ENCODE data around the gene GINS1. TPM values are rescaled to one million over a fixed set of nuclear protein-coding genes. Genes with fewer than 3 reads are reported as not detected.
"Not testable (repeated sequence)": the region's sequence is repeated elsewhere in the genome, so short reads cannot be mapped to it uniquely, and the experiment has no call there.

The GINS1 gene
- total and polyA plus RNA-seq, 2 of the 8 experiments (the other 6 are each of a cell fraction or from before 2014, with no cell fraction given), result 44.7 to 68.4 TPM

DNA sequence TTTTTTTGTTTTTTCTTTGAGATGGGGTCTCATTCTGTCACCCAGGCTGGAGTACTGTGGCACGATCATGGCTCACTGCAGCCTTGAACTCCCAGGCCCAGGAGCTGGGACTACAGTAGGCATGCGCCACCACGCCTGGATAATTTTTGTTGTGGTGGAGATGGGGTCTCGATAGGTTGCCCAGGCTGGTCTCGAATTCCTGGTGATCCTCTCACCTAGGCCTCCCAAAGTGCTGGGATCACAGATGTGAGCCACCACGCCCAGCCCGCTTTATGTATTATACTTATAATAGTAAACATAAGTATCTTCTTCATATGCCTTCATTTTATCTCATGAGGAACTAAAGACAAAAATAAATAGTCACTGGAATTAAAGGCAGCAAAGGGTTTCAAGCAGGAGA is 63.5 kb downstream of the GINS1 start (continued):
- TF ChIP-seq CHD2 (IDR thresholded peaks at IDR 0.05; ENCODE audit: low read length), result no peak

DNA sequence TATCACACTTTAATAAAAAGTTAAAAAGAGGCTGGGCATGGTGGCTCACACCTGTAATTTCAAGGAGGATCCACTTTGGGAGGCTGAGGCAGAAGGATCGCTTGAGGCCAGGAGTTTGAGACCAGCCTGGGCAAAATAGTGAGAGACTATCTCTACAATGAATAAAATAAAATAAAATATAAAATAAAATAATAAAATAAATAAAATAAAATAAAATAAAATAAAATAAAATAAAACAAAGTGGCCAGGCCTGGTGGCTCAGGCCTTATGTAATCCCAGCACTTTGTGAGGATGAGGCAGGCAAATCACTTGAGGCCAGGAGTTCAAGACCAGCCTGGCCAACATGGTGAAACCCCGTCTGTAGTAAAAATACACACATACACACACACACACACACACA is 65.8 kb downstream of the GINS1 start:
- H3K27ac ChIP-seq (ENCODE audit: low read depth, low read length); H2BK20ac ChIP-seq (ENCODE audit: low read length); FAIRE-seq; H3K4me1 ChIP-seq (replicated peaks in 1 of 4; ENCODE audit: control insufficient read depth in 3 of 4, insufficient read depth in 4 of 4, low read length in 3 of 4); H4K20me1 ChIP-seq (replicated peaks in 1 of 2; ENCODE audit: control insufficient read depth in 1 of 2, insufficient read depth in 2 of 2, low read length in 2 of 2); H4K8ac ChIP-seq (ENCODE audit: extremely low read depth, insufficient read depth, low read length); H3K9me3 ChIP-seq (ENCODE audit: insufficient read depth in 2 of 2, low read depth in 1 of 2, low read length in 1 of 2); CTCF ChIA-PET (ENCODE audit: partially characterized antibody); DNase-seq (ENCODE audit: low read depth in 1 of 2, low spot score in 2 of 2); H4K5ac ChIP-seq (ENCODE audit: insufficient read length, low read depth, low read length); H3K23me2 ChIP-seq (ENCODE audit: low read depth, low read length); H2BK5ac ChIP-seq (ENCODE audit: low read depth, low read length); H4K91ac ChIP-seq (replicated peaks; ENCODE audit: insufficient read length, low read length); H2BK120ac ChIP-seq (replicated peaks; ENCODE audit: low read depth, low read length); H2BK15ac ChIP-seq (ENCODE audit: low read length); H3K4me3 ChIP-seq (ENCODE audit: extremely low read depth in 1 of 4, insufficient read depth in 2 of 4, low read depth in 3 of 4, low read length in 4 of 4); H3K4ac ChIP-seq (replicated peaks; ENCODE audit: insufficient read length, low read depth, low read length); H2AK5ac ChIP-seq (ENCODE audit: low read depth, low read length); H3K4me2 ChIP-seq (ENCODE audit: insufficient read depth in 1 of 2, low read depth in 2 of 2, low read length in 2 of 2); H3K18ac ChIP-seq (ENCODE audit: extremely low read depth, low read length); H3K14ac ChIP-seq (ENCODE audit: insufficient read length); H3K79me2 ChIP-seq (ENCODE audit: control insufficient read depth in 1 of 2, insufficient read depth in 2 of 2, low read length in 2 of 2); H3K9ac ChIP-seq (replicated peaks in 1 of 4; ENCODE audit: extremely low read depth in 1 of 4, low read depth in 3 of 4, low read length in 3 of 4); H3K79me1 ChIP-seq (ENCODE audit: low read depth, low read length); H2BK12ac ChIP-seq (ENCODE audit: low read depth, low read length); H3K27me3 ChIP-seq (replicated peaks in 1 of 4; ENCODE audit: control insufficient read depth in 3 of 4, extremely low read depth in 1 of 4, insufficient read depth in 3 of 4, low read length in 3 of 4); H3K56ac ChIP-seq (replicated peaks; ENCODE audit: insufficient read length, low read depth, low read length); H3K23ac ChIP-seq (ENCODE audit: insufficient read length); H2AFZ ChIP-seq (ENCODE audit: low read length); POLR2A ChIA-PET (ENCODE audit: partially characterized antibody): not testable (repeated sequence)
- 100% methylated on average over 2 of the region's 2 CpGs; no CpG with 5 or more reads in 1 of the 2 experiments for WGBS, 2 experiments (ENCODE audit: extremely low coverage in 1 of 2, insufficient coverage in 1 of 2, insufficient read length in 1 of 2, insufficient replicate concordance in 2 of 2, low coverage in 1 of 2, low lambda C conversion rate in 2 of 2, missing lambda C conversion rate in 1 of 2)
- H3K36me3 ChIP-seq (ENCODE audit: control insufficient read depth in 2 of 4, insufficient read depth in 4 of 4, low read length in 3 of 4), result peaks cover 0 to 24% (median 4%) of the 10 kb centered on the region in 4 experiments; a peak in 4 of 8 replicates

Measured in H1 (cell line).